ENCODE results near the gene KLHL26. TPM values are rescaled to one million over a fixed set of nuclear protein-coding genes. Genes with fewer than 3 reads are reported as not detected.

KLHL26 gene
- total RNA-seq, 4 donors from 2014 or later, result 9.9 to 16.0 (median 10.9) TPM

GRCh38 chr19:18611327-18612050 is 25.3 kb upstream of the KLHL26 start:
- no peak for DNase-seq
- peaks cover 0 to 63% of the 10 kb centered on the region in 2 donors for H3K27me3 ChIP-seq
- no peaks in the 10 kb centered on the region for H3K9me3 ChIP-seq
- H3K4me1 ChIP-seq, result peaks cover 0 to 43% (median 23%) of the 10 kb centered on the region in 4 donors
- H3K4me3 ChIP-seq, result peak overlapping the region in 2 of 4 donors; percentile 19 to 54
- no peaks in the 10 kb centered on the region for H3K36me3 ChIP-seq
- TF ChIP-seq CTCF (IDR thresholded peaks at IDR 0.05), result no peak
- no peak for TF ChIP-seq POLR2A (IDR thresholded peaks at IDR 0.05)
- H3K27ac ChIP-seq, result no peak overlapping the region

- peaks cover 0 to 38% (median 23%) of the 10 kb centered on the region in 4 donors for H3K4me1 ChIP-seq
- DNase-seq, result peak in 1 of 3 donors; percentile 36
- no peak overlapping the region for H3K27ac ChIP-seq
- H3K36me3 ChIP-seq, result no peaks in the 10 kb centered on the region
- TF ChIP-seq CTCF (IDR thresholded peaks at IDR 0.05), result no peak
- TF ChIP-seq POLR2A (IDR thresholded peaks at IDR 0.05), result no peak
- H3K9me3 ChIP-seq, result no peaks in the 10 kb centered on the region
- H3K27me3 ChIP-seq, result peaks cover 0 to 59% of the 10 kb centered on the region in 2 donors
- H3K4me3 ChIP-seq, result peak overlapping the region; percentile 23 to 54 (median 48)
These were observed 24.6 kb upstream of the KLHL26 start for GRCh38 chr19:18612051-18612771.

GRCh38 chr19:18612772-18613588 is 23.8 kb upstream of the KLHL26 start, which contains the start of gene TMEM59L:
TSS of gene TMEM59L (plus strand) at chr19:18612870. CDS start at chr19:18612959, 89 bp downstream.
- peak within 1 kb of the TSS; percentile 23 to 54 (median 48) for H3K4me3 ChIP-seq
- DNase-seq, result peak in 1 of 3 donors; percentile 62
- H3K4me1 ChIP-seq, result peaks cover 0 to 31% (median 23%) of the 10 kb centered on the region in 4 donors
- H3K9me3 ChIP-seq, result no peaks in the 10 kb centered on the region
- no peaks in the 10 kb centered on the region for H3K36me3 ChIP-seq
- no peak within 1 kb of the TSS for H3K27ac ChIP-seq
- TF ChIP-seq POLR2A (IDR thresholded peaks at IDR 0.05) (no peak), CTCF (IDR thresholded peaks at IDR 0.05) (no peak)
- H3K27me3 ChIP-seq, result peaks cover 0 to 52% of the 10 kb centered on the region in 2 donors

- no peak overlapping the region for H3K27ac ChIP-seq
- DNase-seq, result no peak
- no peaks in the 10 kb centered on the region for H3K9me3 ChIP-seq
- peaks cover 0 to 31% (median 22%) of the 10 kb centered on the region in 4 donors for H3K4me1 ChIP-seq
- peaks cover 0 to 49% of the 10 kb centered on the region in 2 donors for H3K27me3 ChIP-seq
- TF ChIP-seq CTCF (IDR thresholded peaks at IDR 0.05), result no peak
- no peak for TF ChIP-seq POLR2A (IDR thresholded peaks at IDR 0.05)
- no peak overlapping the region for H3K4me3 ChIP-seq
- H3K36me3 ChIP-seq, result no peaks in the 10 kb centered on the region
These were observed 23.1 kb upstream of the KLHL26 start for GRCh38 chr19:18613589-18614234.

- no peak overlapping the region for H3K4me3 ChIP-seq
- H3K4me1 ChIP-seq, result peaks cover 0 to 26% (median 20%) of the 10 kb centered on the region in 4 donors
- H3K27me3 ChIP-seq, result peaks cover 0 to 31% of the 10 kb centered on the region in 2 donors
- no peak for DNase-seq
- no peak overlapping the region for H3K27ac ChIP-seq
- H3K9me3 ChIP-seq, result no peaks in the 10 kb centered on the region
- TF ChIP-seq POLR2A (IDR thresholded peaks at IDR 0.05), result no peak
- TF ChIP-seq CTCF (IDR thresholded peaks at IDR 0.05), result no peak
- no peaks in the 10 kb centered on the region for H3K36me3 ChIP-seq
These were observed 20.8 kb upstream of the KLHL26 start for GRCh38 chr19:18616023-18616422.
